Measurements from ENCODE around the gene SIGLECL1.

The SIGLECL1 gene

DNA sequence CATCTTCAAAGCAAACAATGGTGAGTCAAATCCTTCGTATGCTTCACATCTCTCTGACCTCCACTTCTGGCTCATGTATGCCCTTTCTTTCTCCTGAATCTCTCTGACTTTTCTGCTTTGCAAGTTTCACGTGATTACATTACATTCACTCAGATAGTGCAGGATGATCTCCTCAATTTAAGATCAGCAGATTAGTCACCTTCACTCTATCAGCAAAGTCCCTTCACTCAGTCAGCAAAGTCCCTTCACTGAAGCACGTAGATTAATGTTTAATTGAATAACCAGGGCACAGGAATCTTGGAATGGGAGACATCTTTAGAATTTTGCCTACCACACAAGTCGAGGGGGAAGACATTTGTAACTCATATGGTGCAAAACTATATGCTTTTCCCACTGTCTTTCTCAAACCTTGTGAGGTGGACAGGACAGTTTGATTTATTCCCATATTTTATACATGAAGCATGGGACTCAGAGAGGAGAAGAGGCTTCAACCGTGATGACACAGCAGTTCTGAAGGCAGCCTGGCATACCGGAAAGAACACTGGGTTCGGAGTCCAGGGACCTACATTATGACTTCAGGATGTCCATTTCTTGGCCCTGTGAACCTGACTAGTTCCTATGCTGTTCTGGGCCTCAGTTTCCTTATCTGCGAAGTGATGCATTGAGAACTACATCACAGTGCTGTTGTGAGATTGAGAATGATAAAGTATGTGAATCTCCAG lies 23.3 kb downstream of the SIGLECL1 start:
- no peaks in the 10 kb centered on the region for H3K9me3 ChIP-seq (ENCODE audit: control insufficient read depth, low read length)
- no peaks in the 10 kb centered on the region for H3K36me3 ChIP-seq (ENCODE audit: control insufficient read depth, insufficient read depth, low read length)
- WGBS, 2 experiments (ENCODE audit: insufficient coverage in 2 of 2): 89 to 95% methylated on average over 5 of the region's 8 CpGs
- no peak overlapping the region for H3K4me3 ChIP-seq (ENCODE audit: extremely low read depth, insufficient read depth, low read length, poor library complexity, severe bottlenecking)
- H3K4me1 ChIP-seq (ENCODE audit: control insufficient read depth, insufficient read depth, low read length, poor library complexity, severe bottlenecking): no peaks in the 10 kb centered on the region
- H3K27ac ChIP-seq (ENCODE audit: low read depth, low read length, severe bottlenecking): no peak overlapping the region

DNA sequence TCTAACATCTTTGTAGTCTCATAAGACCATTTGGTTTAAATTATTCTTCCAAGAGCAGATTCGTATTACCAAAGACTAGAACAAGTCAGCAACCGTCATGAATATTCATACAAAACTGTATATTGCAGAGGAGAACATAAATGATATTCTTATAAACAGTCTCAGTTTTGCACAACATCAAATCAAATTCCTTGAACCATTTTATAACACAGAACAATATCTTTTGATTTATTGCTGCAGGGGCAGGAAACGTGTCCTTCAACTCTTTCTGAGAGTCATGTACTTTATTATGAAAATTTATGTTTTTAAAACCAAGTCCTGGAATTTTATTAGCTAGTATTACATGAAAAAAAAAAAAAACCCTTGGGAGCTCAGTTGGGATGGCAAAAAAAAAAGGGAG lies 26.2 kb downstream of the SIGLECL1 start:
- Histone ChIP-seq H3K4me3 (ENCODE audit: extremely low read depth, insufficient read depth, low read length, poor library complexity, severe bottlenecking) (no peak overlapping the region), H3K36me3 (ENCODE audit: control insufficient read depth, insufficient read depth, low read length) (no peaks in the 10 kb centered on the region), H3K27ac (ENCODE audit: low read depth, low read length, severe bottlenecking) (no peak overlapping the region), H3K9me3 (ENCODE audit: control insufficient read depth, low read length) (peaks cover 3% of the 10 kb centered on the region), H3K4me1 (ENCODE audit: control insufficient read depth, insufficient read depth, low read length, poor library complexity, severe bottlenecking) (no peaks in the 10 kb centered on the region)
- no CpG with 5 or more reads among the region's 3 CpGs for WGBS, 2 experiments (ENCODE audit: insufficient coverage in 2 of 2)

DNA sequence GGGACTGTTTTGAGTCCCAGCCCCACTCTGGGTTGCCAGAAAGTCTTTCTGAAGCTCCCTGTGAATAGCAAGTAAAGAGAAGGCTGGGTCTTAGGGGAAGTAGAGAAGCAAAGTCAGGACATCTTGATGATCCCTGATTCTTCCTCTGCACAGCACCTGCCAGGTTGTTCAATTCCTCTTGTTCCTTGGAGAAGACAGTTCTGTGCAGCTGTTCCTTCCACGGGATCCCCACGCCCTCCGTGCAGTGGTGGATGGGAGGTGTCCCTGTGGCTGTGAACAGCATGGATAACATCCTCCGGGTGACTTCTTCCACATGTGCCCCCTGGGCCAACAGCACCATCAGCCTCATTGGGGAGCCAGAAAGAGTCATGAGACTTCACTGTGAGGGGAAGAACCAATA lies 31.5 kb downstream of the SIGLECL1 start:
- Histone ChIP-seq H3K36me3 (ENCODE audit: control insufficient read depth, insufficient read depth, low read length) (no peaks in the 10 kb centered on the region), H3K4me3 (ENCODE audit: extremely low read depth, insufficient read depth, low read length, poor library complexity, severe bottlenecking) (no peak overlapping the region), H3K4me1 (ENCODE audit: control insufficient read depth, insufficient read depth, low read length, poor library complexity, severe bottlenecking) (no peaks in the 10 kb centered on the region), H3K27ac (ENCODE audit: low read depth, low read length, severe bottlenecking) (no peak overlapping the region), H3K9me3 (ENCODE audit: control insufficient read depth, low read length) (peaks cover 3% of the 10 kb centered on the region)
- WGBS, 2 experiments (ENCODE audit: insufficient coverage in 2 of 2): 82% methylated on average over 2 of the region's 4 CpGs; no CpG with 5 or more reads in 1 of the 2 experiments

DNA sequence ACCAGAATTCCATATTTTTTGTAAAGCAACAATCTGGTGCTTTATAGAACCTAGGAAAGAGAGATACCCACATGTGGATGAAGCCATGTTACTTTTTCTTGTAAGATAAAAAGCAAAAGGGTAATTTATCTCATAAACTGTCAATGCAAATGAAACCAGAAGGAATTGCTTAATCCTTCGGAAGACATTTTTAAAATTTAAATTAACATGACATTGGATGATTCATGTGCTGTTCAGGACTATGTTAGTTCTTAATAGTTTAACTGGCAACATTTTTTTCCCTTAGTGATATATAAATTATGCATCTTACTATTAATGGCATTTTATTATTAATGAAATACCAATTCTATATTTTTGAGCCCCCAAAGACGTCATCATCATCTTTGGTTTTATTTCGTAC lies 34.8 kb downstream of the SIGLECL1 start:
- Histone ChIP-seq H3K4me3 (ENCODE audit: extremely low read depth, insufficient read depth, low read length, poor library complexity, severe bottlenecking) (no peak overlapping the region), H3K27ac (ENCODE audit: low read depth, low read length, severe bottlenecking) (no peak overlapping the region), H3K36me3 (ENCODE audit: control insufficient read depth, insufficient read depth, low read length) (no peaks in the 10 kb centered on the region), H3K4me1 (ENCODE audit: control insufficient read depth, insufficient read depth, low read length, poor library complexity, severe bottlenecking) (no peaks in the 10 kb centered on the region), H3K9me3 (ENCODE audit: control insufficient read depth, low read length) (no peaks in the 10 kb centered on the region)
- WGBS, 2 experiments (ENCODE audit: insufficient coverage in 2 of 2): no CpG with 5 or more reads among the region's 3 CpGs

GRCh38 chr19:51289635-51290034 lies 38.8 kb downstream of the SIGLECL1 start:
- no peaks in the 10 kb centered on the region for H3K9me3 ChIP-seq (ENCODE audit: control insufficient read depth, low read length)
- no peak overlapping the region for H3K27ac ChIP-seq (ENCODE audit: low read depth, low read length, severe bottlenecking)
- 86 to 100% methylated on average over 1 of the region's 1 CpG for whole genome bisulfite sequencing, 2 experiments (ENCODE audit: insufficient coverage in 2 of 2)
- peaks cover 5% of the 10 kb centered on the region for H3K4me1 ChIP-seq (ENCODE audit: control insufficient read depth, insufficient read depth, low read length, poor library complexity, severe bottlenecking)
- no peaks in the 10 kb centered on the region for H3K36me3 ChIP-seq (ENCODE audit: control insufficient read depth, insufficient read depth, low read length)
- no peak overlapping the region for H3K4me3 ChIP-seq (ENCODE audit: extremely low read depth, insufficient read depth, low read length, poor library complexity, severe bottlenecking)

GRCh38 chr19:51292971-51293370 lies 42.1 kb downstream of the SIGLECL1 start:
- no peak overlapping the region for H3K4me3 ChIP-seq (ENCODE audit: extremely low read depth, insufficient read depth, low read length, poor library complexity, severe bottlenecking)
- H3K4me1 ChIP-seq (ENCODE audit: control insufficient read depth, insufficient read depth, low read length, poor library complexity, severe bottlenecking): peaks cover 8% of the 10 kb centered on the region
- no peak overlapping the region for H3K27ac ChIP-seq (ENCODE audit: low read depth, low read length, severe bottlenecking)
- H3K36me3 ChIP-seq (ENCODE audit: control insufficient read depth, insufficient read depth, low read length): no peaks in the 10 kb centered on the region
- H3K9me3 ChIP-seq (ENCODE audit: control insufficient read depth, low read length): no peaks in the 10 kb centered on the region
- 23 to 24% methylated on average over 5 to 6 of the region's 11 CpGs for WGBS, 2 experiments (ENCODE audit: insufficient coverage in 2 of 2)

GRCh38 chr19:51293571-51294210 lies 42.8 kb downstream of the SIGLECL1 start:
- Histone ChIP-seq H3K4me1 (ENCODE audit: control insufficient read depth, insufficient read depth, low read length, poor library complexity, severe bottlenecking) (peaks cover 8% of the 10 kb centered on the region), H3K36me3 (ENCODE audit: control insufficient read depth, insufficient read depth, low read length) (no peaks in the 10 kb centered on the region), H3K4me3 (ENCODE audit: extremely low read depth, insufficient read depth, low read length, poor library complexity, severe bottlenecking) (no peak overlapping the region), H3K27ac (ENCODE audit: low read depth, low read length, severe bottlenecking) (no peak overlapping the region), H3K9me3 (ENCODE audit: control insufficient read depth, low read length) (no peaks in the 10 kb centered on the region)
- WGBS, 2 experiments (ENCODE audit: insufficient coverage in 2 of 2): 62 to 65% methylated on average over 10 to 12 of the region's 14 CpGs

- H3K9me3 ChIP-seq (ENCODE audit: control insufficient read depth, low read length): no peaks in the 10 kb centered on the region
- 71 to 74% methylated on average over 20 of the region's 23 CpGs for WGBS, 2 experiments (ENCODE audit: insufficient coverage in 2 of 2)
- no peak overlapping the region for H3K27ac ChIP-seq (ENCODE audit: low read depth, low read length, severe bottlenecking)
- H3K36me3 ChIP-seq (ENCODE audit: control insufficient read depth, insufficient read depth, low read length): no peaks in the 10 kb centered on the region
- H3K4me3 ChIP-seq (ENCODE audit: extremely low read depth, insufficient read depth, low read length, poor library complexity, severe bottlenecking): no peak overlapping the region
- peaks cover 8% of the 10 kb centered on the region for H3K4me1 ChIP-seq (ENCODE audit: control insufficient read depth, insufficient read depth, low read length, poor library complexity, severe bottlenecking)
These were observed 43.5 kb downstream of the SIGLECL1 start for GRCh38 chr19:51294211-51294976.

DNA sequence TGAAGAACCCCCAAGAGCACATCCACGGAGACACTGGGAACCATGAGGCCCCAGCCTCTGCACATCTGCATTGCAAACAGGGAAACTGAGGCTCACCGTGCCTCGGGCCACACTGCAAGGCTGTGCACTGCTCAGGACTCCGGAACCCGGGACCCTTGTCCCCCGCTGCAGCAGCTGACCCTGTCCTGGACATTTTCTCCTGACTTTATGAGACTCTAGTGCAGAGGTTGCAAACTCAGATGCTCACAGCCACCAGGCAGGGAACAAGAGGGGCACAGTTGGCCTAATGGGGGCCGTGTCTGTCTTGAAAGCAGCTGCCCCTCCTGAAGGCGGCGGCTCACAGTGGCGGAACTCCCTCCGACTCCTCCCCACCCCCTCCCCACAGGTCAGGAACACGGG lies 44.1 kb downstream of the SIGLECL1 start:
- no peaks in the 10 kb centered on the region for H3K36me3 ChIP-seq (ENCODE audit: control insufficient read depth, insufficient read depth, low read length)
- peaks cover 8% of the 10 kb centered on the region for H3K4me1 ChIP-seq (ENCODE audit: control insufficient read depth, insufficient read depth, low read length, poor library complexity, severe bottlenecking)
- WGBS, 2 experiments (ENCODE audit: insufficient coverage in 2 of 2): 53 to 58% methylated on average over 4 to 6 of the region's 12 CpGs
- H3K9me3 ChIP-seq (ENCODE audit: control insufficient read depth, low read length): no peaks in the 10 kb centered on the region
- H3K4me3 ChIP-seq (ENCODE audit: extremely low read depth, insufficient read depth, low read length, poor library complexity, severe bottlenecking): no peak overlapping the region
- H3K27ac ChIP-seq (ENCODE audit: low read depth, low read length, severe bottlenecking): no peak overlapping the region

GRCh38 chr19:51295382-51296126 lies 44.7 kb downstream of the SIGLECL1 start:
- 38 to 60% methylated on average over 9 to 13 of the region's 15 CpGs for WGBS, 2 experiments (ENCODE audit: insufficient coverage in 2 of 2)
- no peaks in the 10 kb centered on the region for H3K36me3 ChIP-seq (ENCODE audit: control insufficient read depth, insufficient read depth, low read length)
- peaks cover 8% of the 10 kb centered on the region for H3K4me1 ChIP-seq (ENCODE audit: control insufficient read depth, insufficient read depth, low read length, poor library complexity, severe bottlenecking)
- no peak overlapping the region for H3K4me3 ChIP-seq (ENCODE audit: extremely low read depth, insufficient read depth, low read length, poor library complexity, severe bottlenecking)
- no peaks in the 10 kb centered on the region for H3K9me3 ChIP-seq (ENCODE audit: control insufficient read depth, low read length)
- H3K27ac ChIP-seq (ENCODE audit: low read depth, low read length, severe bottlenecking): no peak overlapping the region
